Measurements from ENCODE around the gene TRMO.

The TRMO gene

GRCh38 chr9:97944612-97945011 lies 22.3 kb upstream of the TRMO start:
- CTCF ChIA-PET: interaction anchor here (0.7 to 1.7 kb wide), 2 partner anchors 21 to 617 kb away, joined by 3 to 8 read pairs; no protein-coding TSS in a partner anchor
- H3K4me3 ChIP-seq (ENCODE audit: low read depth, low read length): no peak overlapping the region
- no peaks in the 10 kb centered on the region for H3K4me1 ChIP-seq (ENCODE audit: control insufficient read depth, insufficient read depth, low read length)
- H3K36me3 ChIP-seq (ENCODE audit: control insufficient read depth in 2 of 2, insufficient read depth in 1 of 2, low read length in 2 of 2): no peaks in the 10 kb centered on the region
- TF ChIP-seq ZNF202 (tag by site-specific recombination; IDR thresholded peaks at IDR 0.05; ENCODE audit: borderline replicate concordance) (no peak), KLF9 (tag by site-specific recombination; IDR thresholded peaks at IDR 0.05; ENCODE audit: low read depth) (no peak), ZNF544 (tag by site-specific recombination; IDR thresholded peaks at IDR 0.05) (no peak), HIC1 (tag by site-specific recombination; IDR thresholded peaks at IDR 0.05) (no peak), ZNF341 (tag by site-specific recombination; IDR thresholded peaks at IDR 0.05; ENCODE audit: low read depth) (no peak), ZNF639 (tag by site-specific recombination; IDR thresholded peaks at IDR 0.05) (no peak), ZFP3 (tag by site-specific recombination; IDR thresholded peaks at IDR 0.05; ENCODE audit: low read depth) (no peak), ELK4 (IDR thresholded peaks at IDR 0.05; ENCODE audit: borderline replicate concordance, low read depth, low read length) (no peak)
- no peaks in the 10 kb centered on the region for H3K9me3 ChIP-seq (ENCODE audit: control insufficient read depth, insufficient read depth, low read depth, low read length)
- H3K27ac ChIP-seq (ENCODE audit: extremely low read depth, low read depth, low read length): no peak overlapping the region
- POLR2A ChIA-PET: no interaction called here

- no peaks in the 10 kb centered on the region for H3K4me1 ChIP-seq (ENCODE audit: control insufficient read depth, insufficient read depth, low read length)
- no peak for TF ChIP-seq ZNF157 (tag by site-specific recombination; IDR thresholded peaks at IDR 0.05)
- TF ChIP-seq ZNF121 (tag by site-specific recombination; IDR thresholded peaks at IDR 0.05): no peak
- no peak for TF ChIP-seq ZXDB (tag by site-specific recombination; IDR thresholded peaks at IDR 0.05)
- no peak for TF ChIP-seq ZNF521 (tag by site-specific recombination; IDR thresholded peaks at IDR 0.05)
- TF ChIP-seq PRDM4 (tag by site-specific recombination; IDR thresholded peaks at IDR 0.05): 0 out of 2 replicates have a peak, but pooled peaks have one; percentile 15
- TF ChIP-seq ZNF544 (tag by site-specific recombination; IDR thresholded peaks at IDR 0.05): no peak
- CTCF ChIA-PET: interaction anchor here (0.5 to 3.1 kb wide), 5 partner anchors 21 to 1032 kb away, joined by 3 to 28 read pairs (median 4); partner anchors contain the start of gene TRMO
These were observed 21.1 kb upstream of the TRMO start for GRCh38 chr9:97943308-97943855.

GRCh38 chr9:97941323-97941722 lies 19.0 kb upstream of the TRMO start:
- Histone ChIP-seq H3K36me3 (ENCODE audit: control insufficient read depth in 2 of 2, insufficient read depth in 1 of 2, low read length in 2 of 2) (no peaks in the 10 kb centered on the region), H3K4me3 (ENCODE audit: low read depth, low read length) (no peak overlapping the region), H3K27ac (ENCODE audit: extremely low read depth, low read depth, low read length) (no peak overlapping the region), H3K9me3 (ENCODE audit: control insufficient read depth, insufficient read depth, low read depth, low read length) (no peaks in the 10 kb centered on the region), H3K4me1 (ENCODE audit: control insufficient read depth, insufficient read depth, low read length) (no peaks in the 10 kb centered on the region)
- ChIA-PET POLR2A (interaction anchor here (0.7 kb wide), 2 partner anchors 19 to 42 kb away, joined by 3 to 6 read pairs; partner anchors contain the start of gene ANP32B), CTCF (interaction anchor here (1.2 to 3.1 kb wide), 2 partner anchors 18 to 51 kb away, joined by 3 to 28 read pairs; partner anchors contain the start of gene TRMO)
- TF ChIP-seq ZNF10 (tag by site-specific recombination; IDR thresholded peaks at IDR 0.05) (no peak), ZNF707 (tag by site-specific recombination; IDR thresholded peaks at IDR 0.05) (no peak), ZNF394 (tag by site-specific recombination; IDR thresholded peaks at IDR 0.05; ENCODE audit: borderline replicate concordance) (no peak), ZNF248 (tag by site-specific recombination; IDR thresholded peaks at IDR 0.05) (no peak), ZNF155 (tag by site-specific recombination; IDR thresholded peaks at IDR 0.05) (no peak), ZNF341 (tag by site-specific recombination; IDR thresholded peaks at IDR 0.05; ENCODE audit: low read depth) (no peak)

More at GRCh38 chr9:97943308-97943855, 21.1 kb upstream of the TRMO start:
- H3K36me3 ChIP-seq (ENCODE audit: control insufficient read depth in 2 of 2, insufficient read depth in 1 of 2, low read length in 2 of 2): no peaks in the 10 kb centered on the region
- no peak overlapping the region for H3K27ac ChIP-seq (ENCODE audit: extremely low read depth, low read depth, low read length)
- POLR2A ChIA-PET: no interaction called here
- no peaks in the 10 kb centered on the region for H3K9me3 ChIP-seq (ENCODE audit: control insufficient read depth, insufficient read depth, low read depth, low read length)
- no peak overlapping the region for H3K4me3 ChIP-seq (ENCODE audit: low read depth, low read length)

All from HEK293 (cell line).